Suprapubic skin (tissue), 4 donors: Measurements from ENCODE around the gene CHIC2.

Source experiments
- POLR2A ChIP-seq, 2 donors: fragments of 450-650 bp; IDR thresholded peaks; one replicate each; pipeline ENCODE4 v1.6.1; 2017; ENCODE audit warnings: antibody characterized with exemption in 2 of 2, mild to moderate bottlenecking in 2 of 2, moderate library complexity in 2 of 2
- POLR2AphosphoS5 ChIP-seq, 3 donors: sonication (generic); formaldehyde crosslinking; IDR thresholded peaks; one replicate each; pipeline ENCODE4 v1.6.1; 2017; ENCODE audit warnings: antibody characterized with exemption in 3 of 3

- TF ChIP-seq POLR2A (IDR thresholded peaks at IDR 0.05), result no peak
- TF ChIP-seq POLR2AphosphoS5 (IDR thresholded peaks at IDR 0.05), result no peak
Observed at GRCh38 chr4:54005475-54005874, 58.9 kb downstream of the CHIC2 start.
